Measurements from ENCODE around the gene HSPB9.
"Not testable (repeated sequence)": the region's sequence is repeated elsewhere in the genome, so short reads cannot be mapped to it uniquely, and the experiment has no call there.

HSPB9 gene

DNA sequence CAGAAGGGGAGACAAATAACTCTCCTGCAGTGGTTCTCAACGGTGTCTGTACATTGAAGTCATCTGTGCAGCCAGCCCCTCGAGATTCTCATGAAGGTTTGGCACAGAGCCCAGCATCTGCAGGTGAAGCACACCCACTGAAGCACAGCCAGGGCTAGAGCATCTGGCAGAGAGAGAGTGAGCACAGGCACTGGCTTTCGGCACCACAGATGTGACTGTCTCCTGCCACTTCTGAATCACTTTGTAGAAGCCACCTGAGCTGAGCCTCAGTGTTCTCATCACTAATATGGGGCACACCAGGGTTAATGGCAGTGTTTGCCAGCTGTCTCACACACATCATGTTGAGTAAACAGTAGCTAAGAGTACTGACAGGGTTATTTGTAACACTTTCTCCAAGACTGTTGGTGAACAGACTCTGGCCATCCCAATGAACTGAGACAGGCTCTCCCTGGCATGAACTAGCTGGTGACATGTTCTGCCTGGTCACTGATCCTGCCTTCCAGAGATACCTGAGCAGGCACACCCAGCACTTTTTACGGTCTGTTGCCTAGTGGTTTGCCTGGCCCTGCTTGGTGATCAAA, 10.9 kb downstream of the HSPB9 start:
- no peak for DNase-seq
- intact Hi-C loops (cut with DNase I) = no loop called here

DNA sequence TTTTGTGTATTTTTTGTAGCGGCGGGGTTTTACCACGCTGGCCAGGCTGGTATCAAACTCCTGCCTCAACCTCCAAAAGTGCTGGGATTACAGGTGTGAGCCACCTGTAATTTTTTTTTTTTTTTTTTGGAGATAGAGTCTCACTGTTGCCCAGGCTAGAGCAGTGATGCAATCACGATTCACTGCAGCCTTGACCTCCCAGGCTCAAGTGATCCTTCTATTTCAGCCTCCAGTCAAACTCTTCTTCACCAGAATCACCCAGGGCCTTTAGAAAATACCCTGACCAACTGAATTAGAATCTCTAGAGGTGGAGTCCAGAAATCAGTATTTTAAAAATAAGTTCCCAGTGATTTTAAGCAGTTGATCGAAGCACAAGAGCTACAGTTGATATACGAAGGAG, 12.5 kb downstream of the HSPB9 start:
- no peak for DNase-seq
- intact Hi-C loops (cut with DNase I) = no loop called here

DNA sequence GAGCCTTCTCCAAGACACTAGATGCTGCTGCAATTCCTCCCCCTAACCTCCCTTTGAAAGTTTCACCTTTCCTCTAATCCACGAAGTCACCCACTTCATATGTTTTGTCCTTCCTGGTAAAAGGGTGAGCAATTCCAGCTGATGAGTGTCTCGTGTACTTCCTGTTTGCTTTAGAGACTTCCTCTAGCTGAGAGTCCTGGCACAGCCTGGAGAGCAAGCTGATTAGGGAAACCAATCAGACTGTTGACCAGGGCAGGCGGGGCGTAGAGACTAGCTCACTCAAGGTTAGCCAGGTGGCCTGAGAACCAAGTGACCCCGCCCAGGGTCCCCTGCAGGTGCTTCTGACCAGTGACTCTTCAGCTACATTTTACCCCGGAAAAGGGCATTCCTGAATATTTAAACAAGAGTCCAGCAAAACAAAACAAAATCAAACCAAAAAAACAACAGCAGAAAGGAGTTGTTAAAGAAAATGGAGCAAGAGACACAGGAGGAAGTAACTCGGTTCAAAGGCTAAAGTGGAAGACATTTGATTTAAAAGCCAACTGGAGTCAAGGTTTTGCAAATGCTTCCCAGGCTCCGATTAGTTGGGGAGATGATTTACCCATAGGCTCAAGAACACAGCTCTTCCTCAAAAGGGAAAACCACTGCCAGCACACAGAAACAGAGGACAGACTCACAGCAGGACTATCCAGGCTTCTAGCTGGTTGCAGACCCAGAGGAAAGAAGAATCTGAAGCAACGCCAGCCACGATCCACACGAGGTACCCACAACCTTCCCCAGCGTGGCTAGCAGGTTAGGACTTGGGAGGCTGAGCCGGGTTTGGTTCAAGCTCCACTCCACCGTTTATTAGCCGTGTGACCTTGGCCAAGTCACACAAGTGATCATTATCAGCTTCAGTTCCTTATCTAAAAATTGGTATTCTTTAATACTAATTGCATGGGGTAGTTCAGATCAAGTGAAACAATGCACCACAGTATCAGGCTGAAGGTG, 13.4 kb downstream of the HSPB9 start:
- peak in 1 of 42 donors; percentile 11 for DNase-seq
- intact Hi-C loops (cut with DNase I) = no loop called here

DNA sequence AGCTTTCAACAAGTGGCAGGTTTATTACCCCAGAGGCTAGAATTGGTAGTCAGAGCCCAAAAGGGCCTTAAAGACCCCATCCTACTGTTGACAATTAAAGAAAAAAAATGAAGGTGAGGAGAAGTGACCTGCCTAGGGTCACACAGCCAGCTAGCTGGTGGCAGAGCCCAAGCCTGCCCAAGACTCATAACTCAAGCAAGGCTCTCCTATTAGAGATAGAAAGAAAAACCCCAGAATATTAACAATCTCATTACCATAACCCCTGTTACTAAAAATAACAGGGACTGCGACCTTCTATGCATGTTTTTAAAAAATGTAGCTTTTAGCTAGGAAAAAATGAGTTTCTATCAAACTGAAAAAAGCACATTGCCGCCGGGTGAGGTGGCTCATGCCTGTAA, 14.0 kb downstream of the HSPB9 start:
- DNase-seq = no peak
- intact Hi-C loops (cut with DNase I) = no loop called here

DNA sequence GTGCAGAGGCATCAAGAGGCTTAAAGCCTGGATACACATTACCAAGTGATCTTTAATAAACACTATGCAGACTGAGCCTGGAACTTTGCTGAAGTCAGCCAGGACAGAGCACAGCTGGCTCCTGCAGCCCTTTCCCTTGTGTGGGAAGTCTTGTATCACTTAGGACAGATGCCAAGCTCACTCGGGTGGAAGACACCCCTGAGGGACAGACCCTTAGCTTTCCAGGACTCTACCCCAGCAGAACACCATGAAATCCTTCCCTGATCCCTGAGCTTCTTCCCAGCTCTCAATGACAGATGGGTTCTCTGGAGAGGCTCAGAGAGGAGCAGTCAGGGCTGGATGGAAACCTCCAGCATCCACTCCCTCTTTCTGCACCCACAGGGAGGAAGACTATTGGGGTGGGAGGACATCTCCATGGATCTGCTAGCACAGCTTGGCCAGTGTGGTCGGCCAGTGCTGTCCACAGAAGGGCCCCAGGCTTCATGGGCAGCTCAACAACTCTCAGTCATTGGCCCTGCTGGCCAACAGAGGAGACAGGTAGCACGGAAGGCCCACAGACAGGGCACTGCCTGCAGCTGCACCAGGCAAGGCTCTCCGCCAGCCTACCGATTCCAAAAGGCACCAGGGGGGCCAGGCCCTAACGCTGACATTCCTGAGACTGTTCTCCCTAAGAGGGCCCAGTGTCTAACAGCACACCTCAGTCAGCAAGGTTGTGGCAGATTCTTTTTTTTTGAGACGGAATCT, 16.3 kb downstream of the HSPB9 start:
- intact Hi-C loops (cut with DNase I) = no loop called here
- no peak for DNase-seq

DNA sequence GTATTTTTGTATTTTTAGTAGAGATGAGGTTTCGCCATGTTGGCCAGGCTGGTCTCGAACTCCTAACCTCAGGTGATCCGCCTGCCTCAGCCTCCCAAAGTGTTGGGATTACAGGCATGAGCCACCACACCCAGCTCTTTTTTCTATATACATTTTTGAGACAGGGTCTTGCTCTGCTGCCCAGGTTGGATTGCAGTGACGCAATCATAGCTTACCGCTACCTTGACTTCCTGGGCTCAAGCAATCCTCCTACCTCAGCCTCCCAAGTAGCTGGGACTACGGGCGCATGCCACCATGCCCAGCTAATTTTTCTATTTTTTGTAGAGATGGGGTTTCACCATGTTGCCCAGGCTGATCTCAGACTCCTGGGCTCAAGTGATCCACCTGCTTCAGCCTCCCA, 18.1 kb downstream of the HSPB9 start:
- DNase-seq; intact Hi-C loops (cut with DNase I): not testable (repeated sequence)

DNA sequence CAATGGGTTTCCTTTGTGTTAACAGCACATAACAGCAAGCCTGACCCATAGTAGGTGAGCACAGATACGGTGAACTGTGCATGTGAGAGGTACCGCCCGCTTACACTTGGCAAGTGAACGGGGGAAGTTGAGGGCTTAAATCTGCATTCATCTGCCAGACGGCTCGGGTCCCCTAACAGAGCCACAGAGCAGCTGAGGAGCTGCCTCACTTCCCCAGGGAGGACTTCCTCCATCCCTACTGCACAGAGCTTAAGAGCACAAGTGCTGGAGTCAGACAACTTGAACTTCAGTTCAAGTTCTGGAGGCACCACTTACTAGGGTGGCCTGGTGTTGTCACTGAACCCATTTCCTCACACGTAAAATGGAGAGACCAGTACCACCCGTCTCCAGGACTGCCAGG, 18.8 kb downstream of the HSPB9 start:
- DNase-seq = no peak
- intact Hi-C loops (cut with DNase I) = no loop called here

DNA sequence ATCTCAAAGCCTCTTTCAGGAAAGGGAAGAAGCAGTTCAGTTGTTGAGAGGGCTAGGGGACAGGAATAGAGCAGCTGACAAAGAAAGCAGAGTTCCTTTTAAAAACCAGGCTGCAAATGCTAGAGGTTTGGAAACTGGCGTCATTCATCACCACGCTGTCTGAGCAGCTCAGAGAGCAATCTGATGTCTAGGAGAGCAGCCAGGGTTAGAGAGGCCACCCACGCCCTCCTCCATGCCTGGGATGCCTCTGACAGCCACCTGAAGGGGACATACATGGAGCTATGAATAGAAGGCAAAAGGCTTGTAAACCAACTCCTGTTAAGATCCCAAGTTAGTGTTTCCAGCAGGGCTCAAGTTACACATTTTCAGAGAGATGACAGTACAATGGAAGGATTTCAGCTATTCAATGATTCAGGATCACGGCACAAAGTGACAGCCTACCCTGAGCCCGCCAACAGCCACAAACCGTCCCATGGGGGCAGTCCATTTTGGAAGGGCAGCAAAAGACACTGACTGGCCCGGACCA, 19.8 kb downstream of the HSPB9 start:
- intact Hi-C loops (cut with DNase I) = no loop called here
- peak; percentile 44 to 95 (median 81) for DNase-seq

DNA sequence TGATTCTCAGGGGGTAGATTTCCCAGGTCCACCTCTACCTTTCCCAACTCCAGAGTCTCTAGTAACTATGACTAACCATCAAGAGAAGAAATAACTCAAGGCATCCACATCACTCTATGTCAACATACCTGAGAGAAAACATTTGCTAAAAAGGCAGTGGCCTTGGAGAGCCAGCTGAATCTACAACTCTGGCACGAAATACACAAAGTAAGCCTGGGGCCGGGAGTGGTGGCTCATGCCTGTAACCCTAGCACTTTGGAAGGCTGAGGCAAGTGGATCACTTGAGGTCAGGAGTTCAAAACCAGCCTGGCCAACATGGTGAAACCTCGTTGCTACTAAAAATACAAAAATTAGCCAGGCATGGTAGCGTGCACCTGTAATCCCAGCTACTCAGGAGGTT, 20.5 kb downstream of the HSPB9 start:
- intact Hi-C loops (cut with DNase I); DNase-seq: not testable (repeated sequence)

DNA sequence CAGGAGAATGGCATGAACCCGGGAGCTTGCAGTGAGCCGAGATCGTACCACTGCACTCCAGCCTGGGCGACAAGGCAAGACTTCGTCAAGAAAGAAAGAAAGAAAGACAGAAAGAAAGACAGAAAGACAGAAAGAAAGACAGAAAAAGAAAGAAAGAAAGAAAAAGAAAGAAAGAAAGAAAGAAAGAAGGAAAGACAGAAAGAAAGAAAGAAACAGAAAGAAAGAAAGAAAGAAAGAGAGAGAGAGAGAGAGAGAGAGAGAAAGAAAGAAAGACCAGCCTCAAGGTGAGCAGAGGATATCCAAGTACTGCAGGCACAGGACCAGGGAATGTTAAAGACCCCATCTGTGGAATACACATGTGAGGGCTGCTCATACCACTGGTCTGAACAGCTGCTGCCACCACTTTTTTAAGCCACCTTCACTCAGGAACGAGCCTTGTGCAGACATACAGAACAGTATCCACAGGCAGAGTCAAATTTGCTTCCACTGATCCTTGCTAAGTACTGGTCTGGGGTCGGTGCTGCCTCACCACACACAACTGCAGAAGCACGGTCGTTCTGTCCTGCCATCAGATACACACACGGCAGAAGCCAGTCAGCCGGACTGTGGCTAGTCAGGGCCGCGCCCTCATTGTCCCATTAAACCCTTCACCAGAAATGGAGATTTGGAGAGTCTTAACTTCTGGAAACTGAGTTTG, 24.5 kb downstream of the HSPB9 start:
- intact Hi-C loops (cut with DNase I) = no loop called here
- no peak for DNase-seq

DNA sequence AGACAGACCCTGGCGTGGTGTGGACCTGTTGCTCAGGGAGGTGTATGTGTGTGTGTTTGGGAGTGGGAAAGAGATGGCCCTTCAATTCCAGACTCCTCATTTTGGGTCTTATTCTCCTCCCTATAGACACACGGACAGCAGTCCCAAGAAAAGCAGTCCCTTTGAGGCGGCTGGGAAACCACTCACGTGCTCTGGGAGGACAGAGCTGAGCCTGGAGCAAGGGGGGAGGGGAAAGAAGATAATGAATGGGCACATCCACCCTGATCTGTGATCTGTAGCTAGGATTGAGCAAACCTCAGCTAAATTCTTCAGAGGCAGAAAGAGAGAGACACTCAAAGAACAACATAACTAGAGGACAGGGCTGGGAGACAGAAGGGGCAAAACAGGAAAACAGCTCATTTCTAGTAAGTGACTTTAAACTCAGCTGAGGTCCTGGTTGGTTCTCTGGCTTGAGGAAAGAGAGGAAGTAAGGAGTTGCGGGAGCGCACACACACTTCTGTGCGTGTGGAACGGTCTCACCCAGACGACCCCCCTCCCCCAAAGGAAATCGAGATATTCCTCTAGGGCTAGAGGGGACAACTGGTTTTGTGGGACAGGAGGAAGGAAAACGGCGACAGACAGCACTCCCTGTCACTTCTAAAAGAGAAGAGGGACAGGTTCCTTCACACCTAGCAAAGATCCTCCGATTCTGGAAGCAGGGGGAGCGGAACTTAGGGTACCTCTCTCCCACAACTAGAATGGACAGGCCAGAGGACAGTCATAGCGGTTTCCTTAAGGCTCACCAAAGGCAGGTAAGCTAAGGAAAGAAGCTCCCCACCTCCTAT, 31.5 kb downstream of the HSPB9 start:
- intact Hi-C loops (cut with DNase I) = no loop called here
- no peak for DNase-seq

DNA sequence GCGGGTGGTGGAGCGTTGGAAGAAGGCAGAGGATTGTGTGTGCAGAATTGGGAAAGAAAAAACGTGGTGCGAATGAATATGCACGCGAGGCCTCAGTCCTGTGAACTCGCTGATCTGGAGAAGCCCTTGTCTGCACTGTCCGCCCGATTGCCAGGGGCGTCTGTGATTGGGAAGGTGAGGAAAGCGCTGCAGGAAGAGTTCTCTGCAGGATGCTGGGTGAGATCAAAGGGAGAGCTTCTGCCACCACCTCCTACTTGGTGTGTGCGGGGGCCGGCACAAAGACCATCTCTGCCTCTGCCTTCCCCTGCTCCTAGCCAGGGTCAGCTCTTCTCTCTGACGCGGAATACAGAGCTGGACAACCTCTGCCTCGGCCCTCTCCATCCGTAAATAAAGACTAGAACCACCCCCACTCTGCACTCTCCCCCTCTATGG, 33.0 kb downstream of the HSPB9 start:
- DNase-seq = peak in 1 of 42 donors; percentile 27
- intact Hi-C loops (cut with DNase I) = no loop called here

DNA sequence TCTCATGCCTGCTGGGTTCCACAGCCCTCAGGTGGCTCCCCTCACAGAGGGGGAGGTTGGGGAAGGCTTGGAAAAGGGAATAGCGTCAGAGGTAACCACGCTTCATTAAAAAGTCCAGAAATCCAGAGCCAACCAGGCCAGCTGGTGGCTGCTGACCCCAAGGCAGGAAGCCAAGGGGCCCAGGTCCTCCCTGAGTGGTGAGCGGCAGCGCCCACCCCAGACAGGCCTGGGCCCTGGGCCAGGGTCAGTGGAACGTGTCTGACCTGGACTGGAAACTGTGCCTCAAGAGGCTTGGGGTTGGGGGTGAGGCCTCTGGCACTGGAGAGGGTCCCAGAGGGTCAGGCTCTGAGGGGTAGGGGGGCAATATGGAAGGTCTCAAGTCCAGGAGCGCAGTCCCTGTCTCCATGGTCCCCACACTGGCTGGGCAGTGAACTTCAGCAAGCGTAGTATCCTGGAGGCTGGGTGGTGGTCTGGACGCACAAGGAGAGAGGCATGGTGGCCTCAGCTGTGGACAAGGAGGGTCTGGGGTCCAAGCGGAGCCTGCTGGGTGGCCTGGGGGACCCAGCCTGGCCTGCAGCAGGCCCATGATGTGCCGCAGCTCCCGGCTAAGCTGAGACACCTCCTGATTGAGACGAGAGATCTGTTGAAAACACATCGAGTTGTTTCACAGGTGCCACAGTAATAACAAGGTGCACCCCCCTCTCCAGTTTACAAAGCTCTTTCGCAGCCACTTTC, 37.4 kb downstream of the HSPB9 start:
- intact Hi-C loops (cut with DNase I) = no loop called here
- no peak for DNase-seq

DNA sequence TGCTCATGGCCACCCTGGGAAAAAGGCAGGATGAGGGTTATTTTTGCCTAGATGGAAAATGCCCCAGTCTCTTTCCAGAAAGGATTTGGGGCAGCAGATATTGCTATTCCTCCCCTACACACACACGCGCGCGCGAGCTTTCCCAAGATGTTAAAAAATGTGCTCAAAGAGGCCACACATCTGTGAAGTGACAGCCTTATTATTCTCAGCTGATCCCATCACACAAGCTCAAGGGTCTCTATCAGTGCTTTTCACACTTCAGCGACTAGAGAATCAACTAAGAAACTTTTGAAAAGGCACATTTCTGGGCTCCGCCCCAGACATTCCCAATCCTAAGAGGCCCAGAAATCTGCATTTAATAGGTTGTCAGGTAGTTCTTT, 37.9 kb downstream of the HSPB9 start:
- intact Hi-C loops (cut with DNase I) = no loop called here

DNA sequence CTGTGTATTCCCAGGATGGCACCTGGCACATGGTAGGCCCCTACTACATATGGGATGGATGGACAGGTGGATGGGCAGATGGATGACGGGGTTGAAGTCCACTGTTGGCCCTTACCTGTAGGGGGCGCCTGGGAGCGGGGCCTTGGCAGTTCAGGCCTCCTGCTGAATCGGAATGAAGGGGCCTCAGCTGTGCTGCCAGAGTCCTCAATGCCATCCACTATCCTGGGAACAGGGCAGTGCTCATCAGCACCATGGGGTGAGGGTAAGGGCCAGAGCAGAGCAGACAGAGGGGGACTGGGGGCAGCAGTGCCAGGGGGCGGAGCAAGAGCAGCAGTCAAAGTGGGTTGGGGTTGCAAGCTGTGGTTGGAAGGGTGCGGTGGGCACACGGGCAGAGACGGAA, 40.5 kb downstream of the HSPB9 start:
- DNase-seq = peak in 9 of 42 donors; percentile 35 to 63 (median 54)
- intact Hi-C loops (cut with DNase I) = no loop called here

More for the DNA sequence above, 37.9 kb downstream of the HSPB9 start:
- DNase-seq = peak in 1 of 42 donors; percentile 42

DNA sequence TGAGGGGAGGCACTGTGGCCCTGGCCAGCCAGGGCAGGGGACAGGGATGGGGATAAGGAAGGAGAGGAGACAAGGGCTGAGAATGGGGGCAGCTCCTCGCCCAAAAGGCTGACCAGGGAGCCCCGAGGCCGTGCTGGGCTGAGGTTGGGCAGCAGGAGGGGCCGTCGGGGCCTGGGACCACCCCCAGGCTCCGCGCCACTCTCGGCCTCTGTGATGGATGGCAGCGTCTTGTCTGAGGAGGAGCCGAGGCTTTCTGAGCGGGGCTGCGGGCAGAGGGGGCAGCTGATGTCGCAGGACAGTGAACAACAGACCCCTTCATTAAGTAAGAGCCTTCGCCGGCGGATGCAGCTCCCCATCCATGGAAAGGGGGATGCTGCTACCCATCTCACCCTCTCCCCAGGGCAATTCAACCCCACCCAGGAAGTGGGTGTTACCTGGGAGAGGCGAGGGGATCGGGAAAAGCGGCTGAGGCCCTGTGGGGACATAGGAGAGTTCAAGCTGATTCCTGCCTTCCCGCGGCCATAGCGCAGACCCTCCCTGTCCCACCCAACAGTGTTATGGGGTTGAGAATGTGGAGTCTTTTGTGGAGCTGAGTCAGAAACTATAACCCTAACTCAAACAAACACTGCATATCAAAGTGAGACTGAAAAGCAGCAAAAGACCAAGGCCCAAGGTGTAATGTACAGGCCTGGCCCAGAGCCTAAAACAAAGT, 41.2 kb downstream of the HSPB9 start:
- no peak for DNase-seq
- intact Hi-C loops (cut with DNase I) = no loop called here

DNA sequence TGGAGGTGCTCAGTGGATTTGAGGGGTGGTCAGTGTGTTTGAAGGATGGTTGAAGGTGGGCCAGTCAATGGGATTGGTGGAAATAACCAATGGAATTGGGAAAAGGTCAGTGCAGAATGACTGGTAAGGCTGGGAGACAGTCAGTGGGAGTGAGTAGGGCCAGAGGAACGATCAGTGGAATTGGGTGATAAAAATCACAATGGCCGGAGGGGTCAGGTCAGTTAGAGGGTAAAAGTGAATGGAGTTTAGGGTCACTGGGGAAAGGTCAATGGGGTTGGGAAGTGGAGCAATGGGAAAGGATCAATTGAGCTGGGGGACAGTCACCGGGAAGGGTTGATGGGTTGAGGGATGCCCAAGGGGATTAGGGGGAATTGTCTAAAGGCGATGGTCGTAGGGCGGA, 43.1 kb downstream of the HSPB9 start:
- DNase-seq = no peak
- intact Hi-C loops (cut with DNase I) = no loop called here
